Nephron (organoid): Measurements from ENCODE around the gene ENTR1.

ENCODE experiments used
- H3K27ac Mint-ChIP-seq, 3 experiments: 2 replicates each; pipeline ENCODE4 v1.8.0; 2020; ENCODE audit warnings: mixed read lengths in 3 of 3, mild to moderate bottlenecking in 2 of 3, moderate library complexity in 1 of 3
- H3K27me3 Mint-ChIP-seq: 2 replicates; pipeline ENCODE4 v1.8.0; 2021; ENCODE audit warnings: low read depth, mild to moderate bottlenecking, moderate library complexity, mixed read lengths
- H3K36me3 Mint-ChIP-seq: 2 replicates; pipeline ENCODE4 v1.8.0; 2020; ENCODE audit warnings: low read depth, mixed read lengths
- H3K4me1 Mint-ChIP-seq: 2 replicates; pipeline ENCODE4 v1.8.0; 2020; ENCODE audit warnings: mixed read lengths
- H3K4me3 Mint-ChIP-seq, 3 experiments: 2 replicates each; pipeline ENCODE4 v1.8.0; 2020; ENCODE audit warnings: mild to moderate bottlenecking in 3 of 3, mixed read lengths in 3 of 3, moderate library complexity in 2 of 3
- H3K9me3 Mint-ChIP-seq: 2 replicates; pipeline ENCODE4 v1.8.0; 2020; ENCODE audit warnings: mixed read lengths
- CTCF ChIP-seq, 3 experiments: fragments of 200-600 bp; sonication (generic); IDR thresholded peaks; one replicate each; pipeline ENCODE4 v1.5.0; 2021; ENCODE audit warnings: antibody characterized with exemption in 3 of 3; ENCODE audit not compliant: unreplicated experiment in 3 of 3

The ENTR1 gene

GRCh38 chr9:136389396-136389795 is 21.0 kb downstream of the ENTR1 start:
- H3K4me1 Mint-ChIP-seq = no peaks in the 10 kb centered on the region
- no peak for TF ChIP-seq CTCF (IDR thresholded peaks at IDR 0.05; ENCODE audit: unreplicated experiment in 3 of 3)
- H3K27ac Mint-ChIP-seq = no peak overlapping the region
- peaks cover 53% of the 10 kb centered on the region for H3K36me3 Mint-ChIP-seq
- no peaks in the 10 kb centered on the region for H3K9me3 Mint-ChIP-seq
- H3K4me3 Mint-ChIP-seq = no peak overlapping the region
- no peaks in the 10 kb centered on the region for H3K27me3 Mint-ChIP-seq

- Mint-ChIP-seq H3K4me1 (no peaks in the 10 kb centered on the region), H3K27ac (no peak overlapping the region), H3K9me3 (no peaks in the 10 kb centered on the region), H3K27me3 (no peaks in the 10 kb centered on the region), H3K36me3 (peaks cover 50% of the 10 kb centered on the region), H3K4me3 (no peak overlapping the region)
- no peak for TF ChIP-seq CTCF (IDR thresholded peaks at IDR 0.05; ENCODE audit: unreplicated experiment in 3 of 3)
Measured at GRCh38 chr9:136387217-136387616, 23.2 kb downstream of the ENTR1 start.

- no peaks in the 10 kb centered on the region for H3K27me3 Mint-ChIP-seq
- peaks cover 40% of the 10 kb centered on the region for H3K36me3 Mint-ChIP-seq
- H3K4me3 Mint-ChIP-seq = no peak overlapping the region
- no peaks in the 10 kb centered on the region for H3K9me3 Mint-ChIP-seq
- H3K4me1 Mint-ChIP-seq = no peaks in the 10 kb centered on the region
- TF ChIP-seq CTCF (IDR thresholded peaks at IDR 0.05; ENCODE audit: unreplicated experiment in 3 of 3) = no peak
- H3K27ac Mint-ChIP-seq = no peak overlapping the region
Measured at GRCh38 chr9:136386018-136386417, 24.4 kb downstream of the ENTR1 start.

GRCh38 chr9:136385015-136385414 is 25.4 kb downstream of the ENTR1 start:
- Mint-ChIP-seq H3K27me3 (no peaks in the 10 kb centered on the region), H3K4me3 (no peak overlapping the region), H3K9me3 (no peaks in the 10 kb centered on the region), H3K4me1 (no peaks in the 10 kb centered on the region), H3K36me3 (peaks cover 39% of the 10 kb centered on the region), H3K27ac (no peak overlapping the region)
- no peak for TF ChIP-seq CTCF (IDR thresholded peaks at IDR 0.05; ENCODE audit: unreplicated experiment in 3 of 3)

GRCh38 chr9:136383436-136383835 is 27.0 kb downstream of the ENTR1 start:
- H3K4me3 Mint-ChIP-seq = no peak overlapping the region
- no peaks in the 10 kb centered on the region for H3K4me1 Mint-ChIP-seq
- no peak overlapping the region for H3K27ac Mint-ChIP-seq
- H3K36me3 Mint-ChIP-seq = peaks cover 24% of the 10 kb centered on the region
- no peaks in the 10 kb centered on the region for H3K27me3 Mint-ChIP-seq
- no peak for TF ChIP-seq CTCF (IDR thresholded peaks at IDR 0.05; ENCODE audit: unreplicated experiment in 3 of 3)
- H3K9me3 Mint-ChIP-seq = no peaks in the 10 kb centered on the region

- Mint-ChIP-seq H3K4me1 (no peaks in the 10 kb centered on the region), H3K36me3 (peaks cover 16% of the 10 kb centered on the region), H3K27ac (no peak overlapping the region), H3K9me3 (no peaks in the 10 kb centered on the region), H3K27me3 (no peaks in the 10 kb centered on the region), H3K4me3 (no peak overlapping the region)
- no peak for TF ChIP-seq CTCF (IDR thresholded peaks at IDR 0.05; ENCODE audit: unreplicated experiment in 3 of 3)
Measured at GRCh38 chr9:136381966-136382513, 28.4 kb downstream of the ENTR1 start.
